HG02798 (cell line): ENCODE results near the gene ZNF783.
A peak's percentile ranks its signal among the peaks of the same experiment; 100 is the strongest.
"Not testable (repeated sequence)": the region's sequence is repeated elsewhere in the genome, so short reads cannot be mapped to it uniquely, and the experiment has no call there.

Experiments used
- ATAC-seq: cut with Tn5 transposase; IDR thresholded peaks from one replicate; pipeline ENCODE4 v1.9.1; 2021; ENCODE audit warnings: mild to moderate bottlenecking; ENCODE audit not compliant: unreplicated experiment, poor library complexity

Gene ZNF783

GRCh38 chr7:149261829-149262617, at the start of gene ZNF783:
Gene ZNF783 (plus strand): TSS chr7:149262196. CDS start chr7:149262334, 138 bp downstream.
- ATAC-seq, result peak; percentile 92

- ATAC-seq, result no peak
Measured at GRCh38 chr7:149214020-149214720, 47.8 kb upstream of the ZNF783 start.

GRCh38 chr7:149216402-149216801, 45.6 kb upstream of the ZNF783 start:
- ATAC-seq, result no peak

GRCh38 chr7:149217570-149217969, 44.4 kb upstream of the ZNF783 start:
- ATAC-seq, result no peak

GRCh38 chr7:149218469-149219420, 43.3 kb upstream of the ZNF783 start:
- ATAC-seq, result no peak

GRCh38 chr7:149220534-149220933, 41.5 kb upstream of the ZNF783 start:
- ATAC-seq, result no peak

GRCh38 chr7:149223176-149223575, 38.8 kb upstream of the ZNF783 start:
- no peak for ATAC-seq

- no peak for ATAC-seq
Measured at GRCh38 chr7:149223761-149224160, 38.2 kb upstream of the ZNF783 start.

- no peak for ATAC-seq
Measured at GRCh38 chr7:149224352-149224751, 37.6 kb upstream of the ZNF783 start.

GRCh38 chr7:149225106-149225505, 36.9 kb upstream of the ZNF783 start:
- ATAC-seq, result no peak

GRCh38 chr7:149225656-149226055, 36.3 kb upstream of the ZNF783 start:
- ATAC-seq, result no peak

GRCh38 chr7:149226366-149226765, 35.6 kb upstream of the ZNF783 start:
- ATAC-seq, result not testable (repeated sequence)

- no peak for ATAC-seq
Measured at GRCh38 chr7:149226840-149227494, 35.0 kb upstream of the ZNF783 start.

GRCh38 chr7:149228831-149229471, 33.0 kb upstream of the ZNF783 start:
- ATAC-seq, result no peak

GRCh38 chr7:149229526-149229925, 32.5 kb upstream of the ZNF783 start:
- ATAC-seq, result no peak

- no peak for ATAC-seq
Measured at GRCh38 chr7:149232362-149232761, 29.6 kb upstream of the ZNF783 start.

- ATAC-seq, result not testable (repeated sequence)
Measured at GRCh38 chr7:149233655-149234204, 28.3 kb upstream of the ZNF783 start.

- no peak for ATAC-seq
Measured at GRCh38 chr7:149237502-149237901, 24.5 kb upstream of the ZNF783 start.

GRCh38 chr7:149238051-149238450, 23.9 kb upstream of the ZNF783 start:
- no peak for ATAC-seq
